NCI-H2171 treated with DMSO at 0.1 percent for 48 hours (cell line): ENCODE results near the gene AFDN.

Experiments
- DNase-seq: peaks from one replicate; lab custom pipeline; 2025; lab: John Stamatoyannopoulos, UW

AFDN gene

GRCh38 chr6:167826896-167827582 is at the start of gene AFDN:
TSS of gene AFDN (plus strand) at chr6:167826911. CDS start at chr6:167827133, 222 bp downstream.
- DNase-seq, result no peak

DNA sequence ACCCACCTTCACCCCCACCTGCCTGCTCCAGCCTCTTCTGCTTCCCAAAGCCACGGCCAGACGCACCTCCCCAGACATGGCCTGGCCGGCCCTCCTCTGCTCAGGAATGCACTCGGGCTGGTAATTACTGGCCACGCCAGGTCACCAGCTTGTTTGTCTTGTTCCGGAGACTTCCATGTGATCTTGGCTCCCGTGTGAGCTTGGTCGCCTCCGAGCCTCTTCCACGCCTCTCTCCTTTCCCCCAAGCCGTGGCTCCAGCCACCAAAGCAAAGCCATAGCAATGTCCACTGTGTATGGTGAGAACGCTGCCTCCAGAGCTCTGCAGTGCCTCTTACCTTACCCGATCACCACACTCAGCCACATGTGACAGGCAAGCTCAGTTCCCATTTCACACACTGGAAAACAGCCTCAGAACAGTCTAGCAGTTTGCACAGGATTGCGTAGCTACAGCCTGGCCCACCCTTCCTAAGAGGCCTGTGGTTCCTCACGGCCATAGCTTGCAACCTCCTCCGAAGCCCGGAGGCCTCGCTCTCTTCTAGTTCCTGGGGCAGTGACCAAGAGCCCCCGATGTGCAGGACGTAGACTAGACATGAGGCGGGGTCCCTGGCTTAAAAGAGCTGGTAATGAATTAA is 48.1 kb upstream of the AFDN start:
- DNase-seq, result no peak

GRCh38 chr6:167779129-167779992 is 47.4 kb upstream of the AFDN start:
- no peak for DNase-seq

DNA sequence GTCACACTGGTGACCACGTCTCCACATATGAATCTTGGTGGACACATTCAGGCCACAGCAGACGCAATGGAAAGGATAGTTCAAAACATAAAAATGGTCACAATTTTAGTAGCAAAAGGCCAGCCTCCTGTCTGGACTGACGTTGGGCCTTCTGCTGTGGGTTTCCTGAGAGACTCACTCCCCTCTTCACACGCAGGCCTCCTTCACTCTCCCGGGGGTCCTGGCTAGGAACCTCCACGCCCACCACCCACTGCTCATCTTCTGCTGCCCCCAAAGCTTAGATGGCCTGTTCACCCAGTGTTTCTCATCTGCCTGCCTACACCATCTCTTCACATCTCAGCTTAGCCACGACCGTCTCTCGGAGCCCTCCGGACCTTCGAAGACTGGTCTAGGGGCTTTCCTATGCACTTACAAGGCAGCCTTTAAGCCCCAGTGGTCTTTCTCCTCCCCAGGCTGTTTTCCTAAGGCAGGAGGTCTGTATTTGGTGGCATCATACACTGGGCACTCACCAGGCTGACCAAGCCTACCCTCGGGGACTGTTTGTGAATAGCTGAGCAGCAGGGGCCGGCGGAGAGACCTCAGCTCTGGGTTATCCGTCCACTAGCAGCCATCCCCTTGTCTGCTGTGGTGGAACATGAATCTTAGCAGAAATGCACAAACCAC is 46.6 kb upstream of the AFDN start:
- no peak for DNase-seq

- peak; percentile 5 for DNase-seq
Measured at GRCh38 chr6:167781066-167781767, 45.5 kb upstream of the AFDN start.

GRCh38 chr6:167781868-167782267 is 44.8 kb upstream of the AFDN start:
- no peak for DNase-seq

GRCh38 chr6:167782698-167783517 is 43.8 kb upstream of the AFDN start:
- DNase-seq, result no peak

DNA sequence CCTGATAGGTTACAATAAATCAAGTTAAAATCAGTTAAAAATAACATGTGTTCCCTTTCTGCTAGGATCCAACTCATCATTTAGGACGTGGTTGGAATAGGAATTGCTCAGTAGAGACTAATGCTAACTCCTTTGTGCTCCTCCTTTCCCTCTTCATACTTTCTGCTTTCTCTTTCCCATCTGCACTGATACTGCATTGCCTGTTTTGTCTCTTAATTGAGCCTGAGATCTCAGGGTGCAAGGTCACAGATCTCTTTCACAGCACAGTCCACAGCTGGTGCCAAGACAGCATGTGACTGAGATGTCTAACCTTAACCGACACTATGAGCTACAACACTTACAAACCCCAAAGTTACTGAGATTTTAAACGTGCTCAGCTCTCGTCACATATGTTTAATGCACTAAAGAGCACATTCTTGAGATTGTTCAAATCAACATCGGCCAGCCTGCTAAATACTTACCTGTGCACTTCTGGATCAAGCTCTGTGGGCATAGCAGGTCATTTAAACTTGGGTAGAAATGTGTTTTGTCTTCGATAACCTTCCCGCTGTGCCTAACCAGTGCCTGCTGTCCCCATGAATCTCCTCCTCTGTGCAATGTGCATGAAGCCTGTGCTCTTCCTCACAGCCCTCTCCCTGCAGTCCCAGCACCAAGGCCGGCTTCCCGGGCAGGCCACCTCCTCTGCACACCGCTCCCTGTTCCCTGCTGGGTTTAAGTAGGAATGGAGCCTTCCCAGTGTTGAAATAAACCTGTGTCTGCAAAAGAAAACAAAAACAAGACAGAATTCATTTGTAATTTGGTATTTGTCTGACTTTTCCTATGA is 39.6 kb upstream of the AFDN start:
- no peak for DNase-seq

DNA sequence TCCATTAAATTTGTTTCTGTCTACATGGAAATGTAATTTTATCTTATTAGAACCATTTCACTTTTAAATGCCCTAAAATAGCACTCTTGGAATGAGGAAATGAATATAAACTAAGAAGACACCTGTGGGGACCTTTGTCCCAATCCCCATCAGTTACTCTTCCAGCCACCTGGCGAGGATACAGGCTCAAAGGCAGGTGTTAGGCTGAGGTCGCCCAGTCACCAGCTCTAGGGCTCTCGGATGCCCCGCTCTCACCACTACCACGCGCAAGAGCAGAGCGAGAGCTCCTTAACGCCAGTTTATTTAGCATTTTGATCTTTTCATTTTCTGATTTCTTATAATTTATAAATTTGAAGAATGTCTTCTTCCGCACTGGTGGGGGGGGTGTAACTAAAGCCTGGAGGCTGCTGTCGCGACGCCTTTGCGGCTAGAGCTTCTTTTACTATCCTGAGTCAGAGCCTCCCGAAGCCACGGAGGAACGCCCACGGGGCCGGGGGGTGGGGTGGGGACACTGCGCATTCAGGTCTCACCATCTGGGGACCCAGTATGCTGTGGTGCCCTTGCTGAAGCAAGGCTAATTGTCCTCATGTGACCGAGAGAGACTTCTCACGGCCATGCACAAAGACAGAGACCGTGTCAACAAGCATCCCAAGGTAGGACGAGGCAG is 38.7 kb upstream of the AFDN start:
- no peak for DNase-seq

DNA sequence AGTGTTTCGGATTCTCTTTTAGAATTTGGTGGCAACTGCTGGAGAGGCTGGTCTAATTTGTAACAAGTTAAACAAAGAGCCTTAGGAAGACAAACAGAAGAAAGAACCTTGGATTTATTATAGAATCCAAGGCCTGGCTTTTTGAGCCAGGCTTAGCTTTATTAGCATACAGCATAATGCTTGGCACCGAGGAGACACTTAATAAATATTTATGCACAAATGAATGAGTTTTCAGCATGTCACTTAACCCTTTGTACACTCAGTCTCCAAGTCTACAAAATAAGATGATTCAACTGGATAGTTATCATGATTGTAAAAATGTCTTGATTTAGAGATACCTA is 38.2 kb upstream of the AFDN start:
- DNase-seq, result no peak

GRCh38 chr6:167789358-167789757 is 37.4 kb upstream of the AFDN start:
- DNase-seq, result no peak

GRCh38 chr6:167791091-167791779 is 35.5 kb upstream of the AFDN start:
- no peak for DNase-seq

DNA sequence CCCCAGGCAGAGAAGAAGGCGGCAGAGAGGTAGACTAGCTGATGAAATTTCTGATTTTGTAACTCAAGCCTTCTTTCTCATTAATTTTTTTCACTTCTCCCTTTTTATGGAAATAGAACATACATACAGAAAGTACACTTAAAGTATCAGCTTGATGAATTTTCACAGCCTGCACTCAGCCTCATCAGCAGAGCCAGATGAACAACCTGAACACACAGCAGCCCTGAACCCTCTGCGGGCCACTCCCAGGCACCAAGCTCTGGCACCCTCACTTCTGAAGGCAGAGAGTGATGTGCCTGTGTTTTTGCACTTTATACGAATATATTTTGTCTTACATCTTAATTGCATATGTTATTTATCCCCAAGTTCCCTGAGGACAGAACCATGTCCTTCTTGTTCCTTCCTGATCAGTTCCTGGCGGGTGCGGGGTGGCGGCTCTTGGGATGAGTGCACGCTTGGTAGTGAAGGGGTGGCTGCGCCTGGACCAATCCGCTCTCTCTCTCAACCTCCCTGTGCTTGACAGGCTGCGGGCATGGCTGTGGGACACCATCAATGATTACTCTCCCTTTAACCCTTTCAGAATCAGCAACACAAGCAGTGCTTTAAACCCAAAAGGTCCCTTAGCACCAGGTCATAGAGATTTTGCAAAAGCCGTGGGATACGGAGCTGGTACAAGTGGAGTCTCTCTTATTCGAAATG is 34.8 kb upstream of the AFDN start:
- DNase-seq, result no peak

DNA sequence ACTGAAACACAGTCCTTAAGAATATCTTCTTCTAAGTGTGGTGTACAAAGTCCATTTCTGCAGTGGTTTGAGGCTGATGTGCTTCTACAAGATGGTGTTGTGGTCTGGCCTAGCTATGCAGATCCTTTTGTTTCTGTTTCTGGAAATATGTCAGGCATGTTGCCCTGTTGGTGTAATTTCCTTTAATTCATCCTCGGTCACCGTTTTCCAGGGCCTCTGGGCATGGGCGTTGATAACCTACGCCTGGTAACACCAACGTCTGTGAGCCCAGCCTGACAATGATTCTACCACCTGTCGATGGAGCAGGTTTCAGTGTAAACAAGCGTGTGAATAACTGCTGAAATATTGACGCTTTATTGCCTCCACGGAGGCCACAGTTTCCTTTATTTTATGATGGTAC is 33.3 kb upstream of the AFDN start:
- peak; percentile 9 for DNase-seq

DNA sequence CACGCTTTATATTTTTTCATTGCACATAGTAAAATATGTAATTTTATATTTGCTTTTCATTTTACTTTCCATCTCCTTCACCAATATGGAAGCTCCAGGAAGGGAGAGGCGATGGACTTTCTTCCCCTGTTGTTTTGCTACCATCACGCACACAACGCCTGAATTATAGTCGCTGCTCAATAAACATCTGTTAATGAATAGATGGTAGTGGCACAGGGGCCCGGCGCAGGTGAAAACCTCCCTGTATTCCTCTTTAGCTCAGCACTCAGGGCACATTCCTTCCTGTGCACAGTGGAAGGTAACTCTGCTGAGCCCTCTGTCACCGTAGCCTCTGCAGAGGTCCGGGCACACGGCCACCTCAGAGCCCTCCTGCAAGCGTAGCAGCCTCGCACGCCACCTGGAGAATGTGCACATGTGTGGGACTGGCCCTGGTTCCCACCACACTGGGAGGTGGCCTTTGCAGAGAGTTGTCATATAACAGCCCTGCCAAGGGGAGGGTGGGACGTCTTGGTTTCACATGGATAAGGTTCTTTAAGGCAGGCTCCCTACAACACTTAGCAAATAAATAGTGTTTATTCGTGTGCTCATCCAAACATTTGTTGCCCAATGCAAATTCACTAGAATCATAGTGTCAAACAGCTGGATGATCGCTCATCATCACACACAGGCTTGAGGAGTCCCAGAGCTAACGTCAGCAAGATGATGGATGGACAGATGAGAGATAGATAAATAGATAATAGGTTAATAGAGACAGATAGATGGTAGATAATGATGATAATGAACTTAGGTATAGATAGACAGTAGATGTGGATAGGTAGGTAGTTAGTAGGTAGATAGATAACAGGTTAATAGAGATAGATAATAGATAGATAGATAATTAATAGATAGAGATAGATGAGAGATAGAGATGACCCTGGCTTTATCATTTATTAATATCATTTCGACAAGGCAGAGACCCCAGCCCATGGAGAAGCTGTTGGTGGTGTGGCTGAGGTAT is 32.3 kb upstream of the AFDN start:
- DNase-seq, result no peak

DNA sequence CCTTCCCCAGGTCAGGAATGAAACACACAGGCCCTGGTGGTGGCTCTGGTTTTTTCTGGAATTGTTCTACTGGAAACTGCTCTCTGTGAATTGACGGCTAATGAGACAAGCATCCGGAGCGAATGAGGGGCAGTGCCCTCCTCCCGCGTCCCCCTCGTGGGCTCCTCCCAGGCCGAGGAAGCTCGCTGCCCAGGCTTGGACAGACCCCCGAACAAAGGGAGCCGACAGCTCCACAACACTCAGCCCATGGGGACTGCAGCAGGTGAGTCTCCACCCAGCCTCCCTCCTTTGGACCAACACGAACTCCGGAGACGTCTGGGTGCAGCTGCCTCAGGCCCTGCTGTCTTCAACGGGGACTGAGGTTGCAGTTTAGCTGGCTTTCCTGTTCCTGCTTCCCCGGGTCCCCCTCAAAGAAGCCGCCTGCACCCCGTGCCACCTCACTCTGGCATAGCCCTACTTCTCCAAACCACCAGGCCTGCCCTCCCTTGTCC is 31.3 kb upstream of the AFDN start:
- no peak for DNase-seq

DNA sequence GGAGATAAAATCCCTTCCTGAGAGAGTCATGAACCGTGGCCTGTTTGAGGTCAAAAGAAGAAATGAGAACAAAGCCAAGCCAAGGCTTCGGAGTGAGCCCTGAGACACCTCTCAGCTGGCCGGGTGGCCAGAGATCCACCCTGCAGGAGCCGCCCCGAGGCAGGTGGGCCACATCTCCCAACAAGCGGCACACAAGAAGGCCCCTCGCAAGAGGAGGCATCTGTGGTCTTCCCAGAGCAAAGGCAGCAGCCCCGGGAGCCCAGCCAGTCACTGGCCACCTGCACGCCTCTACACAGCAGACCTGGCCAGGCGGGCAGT is 30.9 kb upstream of the AFDN start:
- no peak for DNase-seq
